Inflammatory macrophage treated with lipopolysaccharide for 1 hour (primary cell): Measurements from ENCODE around the gene CCDC85B.

Source experiments
- DNase-seq, 2 donors: peaks; one replicate each; pipeline ENCODE4 v3.0.0-alpha.2; 2020 to 2022

CCDC85B gene

DNA sequence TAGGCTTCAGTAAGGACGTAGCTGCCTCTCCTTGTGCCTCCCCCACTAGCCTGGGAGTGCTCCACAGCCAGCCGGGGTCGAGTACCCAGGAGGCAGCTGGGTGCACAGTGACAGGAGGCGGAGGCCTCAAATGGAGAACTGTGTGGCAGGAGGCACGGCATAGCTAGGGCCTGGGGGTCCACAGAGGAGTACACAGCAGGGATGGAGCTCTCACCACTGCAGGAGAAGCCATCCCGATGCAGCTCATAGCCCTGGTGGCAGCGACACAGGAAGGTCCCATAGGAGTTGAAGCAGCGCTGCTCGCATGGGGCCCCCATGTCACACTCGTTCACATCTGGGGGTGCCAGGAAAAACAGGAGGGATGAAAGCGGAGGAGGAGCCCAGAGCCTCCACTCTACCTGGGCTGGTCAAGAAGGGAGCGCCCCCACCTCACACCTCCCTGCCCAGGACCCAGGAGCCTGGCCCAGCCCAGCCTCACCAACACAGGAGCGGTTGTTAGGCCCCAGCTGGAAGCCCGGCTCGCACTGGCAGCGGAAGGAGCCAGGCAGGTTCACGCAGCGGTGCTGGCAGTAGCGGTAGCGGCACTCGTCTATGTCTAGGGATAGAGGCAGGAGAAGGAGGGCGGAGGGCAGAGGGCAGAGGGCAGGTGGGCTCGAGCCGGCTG lies 20.7 kb upstream of the CCDC85B start:
- DNase-seq: no peak

DNA sequence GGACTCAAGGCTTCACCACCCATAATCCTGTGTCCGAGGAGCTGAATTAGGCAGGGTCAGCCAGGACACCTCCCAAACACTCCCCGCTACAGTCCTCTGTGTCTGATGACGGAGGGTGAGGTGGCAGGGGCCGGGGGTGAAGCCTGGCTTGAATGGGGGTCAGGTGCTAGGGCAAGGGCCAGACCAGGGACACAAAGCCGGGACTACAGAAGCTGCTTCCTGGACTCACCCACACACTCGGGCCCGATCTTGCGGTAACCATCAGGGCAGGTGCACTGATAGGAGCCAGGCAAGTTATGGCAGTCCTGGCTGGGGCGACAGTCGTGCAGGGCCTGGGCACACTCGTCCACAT lies 20.2 kb upstream of the CCDC85B start:
- DNase-seq: no peak

DNA sequence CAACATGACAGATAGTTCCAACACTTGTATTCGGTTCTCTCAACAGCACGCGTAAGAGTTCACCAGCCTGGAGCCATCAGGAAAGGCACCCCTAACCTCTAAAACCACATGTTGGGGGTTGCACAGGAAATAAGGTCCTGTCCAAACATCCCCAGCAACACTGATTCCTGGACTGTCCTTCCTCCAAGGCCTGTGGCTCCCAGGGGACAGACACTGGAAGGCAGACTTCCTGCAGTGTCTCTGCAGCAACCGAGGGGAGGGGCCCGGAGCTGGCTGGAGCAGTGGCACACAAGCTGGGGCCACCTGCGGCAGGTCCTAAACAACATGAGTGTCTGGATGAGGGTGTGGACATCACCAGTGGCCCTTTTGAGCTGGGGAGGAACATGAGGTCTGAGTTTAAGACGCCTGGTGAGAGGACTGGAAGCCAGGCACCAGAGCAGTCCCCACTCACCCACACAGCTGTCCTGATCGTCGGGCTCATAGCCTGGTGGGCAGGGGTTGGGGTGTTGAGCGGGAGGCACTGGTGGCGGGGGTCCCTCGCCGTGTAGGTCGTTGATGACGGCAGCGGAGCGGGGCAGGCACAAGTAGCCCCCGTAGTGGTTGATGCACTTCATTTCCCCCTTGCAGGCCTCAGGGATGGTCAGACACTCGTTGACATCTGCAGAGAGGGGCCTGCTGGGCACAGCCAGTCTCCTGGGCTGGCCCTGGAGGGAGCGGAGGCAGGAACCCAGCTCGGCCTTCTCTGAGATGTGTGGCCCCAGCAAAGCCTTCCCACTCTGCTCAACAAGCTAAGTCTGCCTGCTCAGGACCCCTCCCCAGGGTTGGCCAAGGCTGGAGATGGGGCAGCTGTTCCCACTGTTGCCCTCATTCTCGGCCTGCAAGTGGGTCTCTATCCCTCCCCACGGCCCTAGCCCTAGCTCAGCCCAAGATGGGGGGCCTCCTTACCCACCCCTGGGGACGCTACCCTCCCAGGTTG lies 19.5 kb upstream of the CCDC85B start:
- no peak for DNase-seq

DNA sequence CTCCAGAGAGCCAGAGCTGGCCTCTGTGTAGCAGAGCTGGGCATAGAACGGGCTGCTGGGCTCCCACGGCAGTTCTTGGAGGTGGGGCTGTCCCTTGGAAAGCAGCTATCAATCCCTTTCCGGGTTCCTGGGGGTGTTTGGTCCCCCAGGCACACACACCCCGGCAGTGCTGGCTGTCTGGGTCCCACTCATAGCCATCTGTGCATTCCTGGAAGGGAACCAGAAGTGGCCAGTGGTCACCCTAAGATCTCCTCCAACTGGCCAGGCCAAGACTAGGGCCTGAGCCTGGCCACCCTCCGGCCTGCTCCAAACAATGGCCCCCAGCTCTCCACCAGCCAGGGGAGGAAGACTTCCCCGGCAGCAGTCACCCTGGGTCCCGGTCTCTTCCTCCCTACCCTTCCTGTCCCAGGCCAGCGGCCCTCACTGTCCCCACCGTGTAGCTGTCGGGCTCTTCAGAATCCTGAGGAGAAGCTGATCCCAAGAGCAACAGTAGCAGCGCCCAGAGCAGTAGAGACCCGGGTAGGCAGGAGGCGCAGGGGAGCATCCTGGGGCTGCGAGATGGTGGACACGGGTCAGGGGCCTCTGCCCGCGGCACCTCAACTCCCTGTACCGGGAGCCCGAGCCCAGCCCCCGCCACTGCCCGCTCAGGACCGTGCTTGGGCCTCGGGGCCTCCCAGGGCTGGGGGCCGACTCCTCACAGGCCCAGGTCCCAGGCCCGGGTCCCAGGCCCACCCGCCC lies 18.5 kb upstream of the CCDC85B start:
- no peak for DNase-seq

DNA sequence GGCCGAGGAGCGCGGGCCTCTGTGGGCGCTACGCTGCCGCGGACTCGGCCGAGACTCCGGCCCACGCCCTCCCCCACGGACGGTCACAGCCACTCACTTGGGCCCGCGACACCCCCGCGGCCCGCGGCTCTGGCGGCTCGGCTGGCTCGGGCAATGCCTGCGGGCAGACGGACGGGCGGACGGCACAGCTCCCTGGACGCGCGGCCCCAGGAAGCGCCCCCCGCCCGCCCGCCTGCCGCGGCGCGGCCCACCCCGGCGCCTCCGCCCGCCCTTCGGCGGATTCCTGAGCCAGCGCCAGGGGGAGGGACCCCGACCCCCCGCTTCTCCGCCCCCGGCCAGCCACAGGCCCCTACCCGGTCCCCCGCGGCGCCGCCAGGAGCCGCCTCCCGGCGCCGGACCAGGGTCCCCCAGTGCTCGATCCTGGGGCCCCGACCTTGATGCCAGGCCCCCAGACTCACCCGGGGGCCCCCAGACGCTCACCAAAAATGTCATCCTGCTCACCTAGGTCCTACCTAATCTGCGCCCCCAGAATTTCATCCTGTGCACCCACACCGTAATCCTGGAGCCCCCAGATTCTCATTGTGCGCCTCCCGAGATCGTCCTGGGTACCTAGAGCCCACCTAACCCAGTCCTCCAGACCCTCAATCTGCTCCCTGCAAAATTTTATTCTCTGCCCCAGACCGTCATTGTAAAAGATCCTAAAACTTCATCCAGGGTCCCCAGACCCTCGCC lies 17.7 kb upstream of the CCDC85B start, which contains the start of gene EFEMP2:
Gene EFEMP2 (minus strand): TSS at position 215 of the 732 bp plus-strand sequence. CDS start 446 bp downstream, outside the sequence.
- no peak for DNase-seq

DNA sequence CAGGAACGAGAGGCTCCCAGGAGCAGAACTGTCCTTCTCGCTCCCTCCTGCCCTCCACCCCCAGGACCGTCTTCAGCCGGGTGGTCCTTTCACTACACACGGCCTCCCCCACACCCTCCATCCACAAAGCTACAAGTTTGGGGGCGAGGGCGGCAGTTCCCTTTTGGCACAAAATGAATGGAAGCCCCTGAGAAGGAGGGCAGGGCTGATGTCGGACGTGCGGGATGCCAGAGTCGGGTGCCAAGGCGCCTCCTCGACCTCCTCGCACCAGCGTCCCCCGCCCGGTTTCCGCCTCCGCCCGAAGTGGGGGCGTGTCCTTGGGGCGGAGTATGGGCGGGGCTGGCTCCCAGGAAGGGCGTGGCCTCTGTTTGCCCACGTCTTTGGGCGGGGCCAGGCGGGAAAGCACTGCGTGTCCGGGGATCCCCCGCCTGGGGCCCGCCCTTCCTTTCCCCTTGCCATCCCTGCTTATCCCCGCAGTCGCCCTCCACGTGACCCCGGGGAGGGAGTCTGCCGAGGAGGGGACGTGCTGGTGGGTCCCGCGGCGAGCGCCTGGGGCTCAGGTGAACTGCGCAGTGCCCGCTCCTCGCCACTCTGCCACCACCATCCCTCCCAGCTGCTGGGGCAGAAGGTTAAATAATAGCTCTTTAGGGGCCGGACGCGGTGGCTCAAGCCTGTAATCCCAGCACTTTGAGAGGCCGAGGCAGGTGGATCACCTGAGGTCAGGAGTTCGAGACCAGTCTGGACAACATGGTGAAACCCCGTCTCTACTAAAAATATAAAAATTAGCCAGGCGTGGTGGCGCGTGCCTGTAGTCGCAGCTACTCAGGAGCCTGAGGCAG lies 16.9 kb upstream of the CCDC85B start:
- DNase-seq: peak; percentile 81 to 97

DNA sequence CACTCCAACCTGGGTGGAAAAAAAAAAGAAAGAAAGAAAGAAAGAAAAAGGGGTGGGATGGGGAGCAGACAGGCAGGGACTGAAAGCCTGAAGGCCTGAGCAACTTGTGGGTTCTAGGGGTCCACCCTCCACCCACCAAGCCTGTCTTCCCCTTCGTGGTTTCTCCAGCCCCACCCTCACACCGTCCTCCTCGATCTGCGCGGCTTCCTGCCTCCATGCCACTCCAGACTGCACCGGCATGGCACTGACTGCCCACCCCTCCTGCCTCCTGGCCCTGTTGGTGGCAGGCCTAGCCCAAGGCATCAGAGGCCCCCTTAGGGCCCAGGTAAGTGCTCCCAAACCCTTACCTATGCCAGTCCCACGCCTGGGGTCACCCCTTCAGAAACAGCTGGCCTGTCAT lies 10.9 kb upstream of the CCDC85B start, which contains the start of gene CTSW:
Gene CTSW (plus strand): TSS at position 221 of the 400 bp plus-strand sequence. CDS start 18 bp downstream, at position 239.
- peak in 1 of 2 donors; percentile 32 for DNase-seq

DNA sequence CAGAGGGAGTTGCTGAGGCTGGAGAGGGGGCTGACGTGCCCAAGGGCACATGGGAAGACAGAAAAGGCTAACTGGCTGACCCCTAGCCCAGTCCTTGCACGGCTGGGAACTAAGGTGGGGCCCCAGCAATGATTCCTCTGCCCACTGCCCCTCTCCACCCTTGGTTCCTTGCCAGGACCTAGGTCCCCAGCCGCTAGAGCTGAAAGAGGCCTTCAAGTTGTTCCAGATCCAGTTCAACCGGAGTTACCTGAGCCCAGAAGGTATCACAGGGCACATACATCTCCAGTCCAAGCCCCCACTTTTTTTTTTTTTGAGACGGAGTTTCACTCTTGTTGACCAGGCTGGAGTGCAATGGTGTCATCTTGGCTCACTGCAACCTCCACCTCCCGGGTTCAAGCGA lies 10.4 kb upstream of the CCDC85B start:
- DNase-seq: no peak

DNA sequence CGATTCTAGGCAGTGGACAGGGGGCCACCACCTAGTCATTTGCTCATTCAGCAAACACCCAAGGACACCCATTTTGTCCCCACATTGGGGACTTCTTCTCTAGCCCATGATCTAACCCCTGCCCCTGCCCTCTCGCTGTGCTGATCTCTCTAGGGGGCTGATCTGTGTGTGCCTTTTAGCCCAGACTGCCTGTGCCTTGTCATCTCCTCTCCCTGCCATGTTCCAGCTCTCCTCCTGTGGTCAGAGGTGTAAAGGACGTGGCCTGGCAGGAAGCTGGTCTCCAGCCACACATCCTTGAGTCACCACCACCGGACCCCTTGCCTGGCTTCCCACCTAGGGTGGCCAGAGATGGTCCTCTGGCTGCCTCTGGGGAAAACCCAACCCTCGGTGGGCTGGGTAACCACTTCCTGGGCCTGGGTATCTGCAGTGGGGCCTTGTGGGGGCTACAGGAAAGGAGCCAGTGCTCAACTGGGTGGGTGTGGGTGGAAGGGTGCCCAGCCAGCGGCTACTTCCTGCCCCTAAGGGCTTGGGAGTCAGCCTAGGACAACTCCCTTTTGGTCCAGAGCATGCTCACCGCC lies 9.5 kb upstream of the CCDC85B start:
- no peak for DNase-seq

DNA sequence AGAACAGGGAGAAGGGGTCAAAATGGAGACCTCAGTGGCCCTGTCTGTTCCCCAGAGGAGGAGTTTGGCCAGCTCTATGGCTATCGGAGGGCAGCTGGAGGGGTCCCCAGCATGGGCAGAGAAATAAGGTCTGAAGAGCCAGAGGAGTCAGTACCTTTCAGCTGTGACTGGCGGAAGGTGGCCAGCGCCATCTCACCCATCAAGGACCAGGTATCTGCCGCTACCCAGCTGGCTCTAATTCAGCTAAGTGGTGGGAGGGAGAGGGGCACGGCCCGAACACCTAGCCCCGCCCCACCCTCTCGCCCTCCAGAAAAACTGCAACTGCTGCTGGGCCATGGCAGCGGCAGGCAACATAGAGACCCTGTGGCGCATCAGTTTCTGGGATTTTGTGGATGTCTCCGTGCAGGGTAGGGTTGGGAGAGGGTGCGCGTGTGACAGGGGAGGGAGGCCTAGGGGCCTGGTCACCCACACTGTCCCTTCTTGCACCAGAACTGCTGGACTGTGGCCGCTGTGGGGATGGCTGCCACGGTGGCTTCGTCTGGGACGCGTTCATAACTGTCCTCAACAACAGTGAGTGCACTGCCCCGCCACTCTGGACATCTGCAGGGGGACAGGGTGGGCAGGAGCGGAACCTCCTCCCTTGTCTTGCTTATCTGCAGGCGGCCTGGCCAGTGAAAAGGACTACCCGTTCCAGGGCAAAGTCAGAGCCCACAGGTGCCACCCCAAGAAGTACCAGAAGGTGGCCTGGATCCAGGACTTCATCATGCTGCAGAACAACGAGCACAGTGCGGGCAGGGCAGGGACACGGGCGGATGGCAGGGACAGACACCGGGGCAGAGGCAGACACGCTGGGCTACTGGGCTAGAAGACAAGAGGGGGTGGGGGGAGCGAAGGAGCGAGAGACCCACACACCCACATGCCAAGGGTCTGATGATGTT lies 8.1 kb upstream of the CCDC85B start:
- DNase-seq: no peak

DNA sequence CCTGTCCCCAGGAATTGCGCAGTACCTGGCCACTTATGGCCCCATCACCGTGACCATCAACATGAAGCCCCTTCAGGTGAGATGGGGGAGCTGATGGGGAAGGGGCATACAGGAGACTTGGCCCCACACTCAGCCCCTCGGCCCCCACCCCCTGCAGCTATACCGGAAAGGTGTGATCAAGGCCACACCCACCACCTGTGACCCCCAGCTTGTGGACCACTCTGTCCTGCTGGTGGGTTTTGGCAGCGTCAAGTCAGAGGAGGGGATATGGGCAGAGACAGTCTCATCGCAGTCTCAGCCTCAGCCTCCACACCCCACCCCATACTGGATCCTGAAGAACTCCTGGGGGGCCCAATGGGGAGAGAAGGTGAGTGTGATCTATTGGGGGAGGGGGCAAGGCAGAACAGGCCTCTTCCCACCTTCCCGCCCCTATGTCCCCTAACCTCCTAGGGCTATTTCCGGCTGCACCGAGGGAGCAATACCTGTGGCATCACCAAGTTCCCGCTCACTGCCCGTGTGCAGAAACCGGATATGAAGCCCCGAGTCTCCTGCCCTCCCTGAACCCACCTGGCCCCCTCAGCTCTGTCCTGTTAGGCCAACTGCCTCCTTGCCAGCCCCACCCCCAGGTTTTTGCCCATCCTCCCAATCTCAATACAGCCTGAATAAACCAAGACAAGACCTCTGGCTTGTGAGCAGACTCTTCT lies 7.3 kb upstream of the CCDC85B start:
- no peak for DNase-seq

DNA sequence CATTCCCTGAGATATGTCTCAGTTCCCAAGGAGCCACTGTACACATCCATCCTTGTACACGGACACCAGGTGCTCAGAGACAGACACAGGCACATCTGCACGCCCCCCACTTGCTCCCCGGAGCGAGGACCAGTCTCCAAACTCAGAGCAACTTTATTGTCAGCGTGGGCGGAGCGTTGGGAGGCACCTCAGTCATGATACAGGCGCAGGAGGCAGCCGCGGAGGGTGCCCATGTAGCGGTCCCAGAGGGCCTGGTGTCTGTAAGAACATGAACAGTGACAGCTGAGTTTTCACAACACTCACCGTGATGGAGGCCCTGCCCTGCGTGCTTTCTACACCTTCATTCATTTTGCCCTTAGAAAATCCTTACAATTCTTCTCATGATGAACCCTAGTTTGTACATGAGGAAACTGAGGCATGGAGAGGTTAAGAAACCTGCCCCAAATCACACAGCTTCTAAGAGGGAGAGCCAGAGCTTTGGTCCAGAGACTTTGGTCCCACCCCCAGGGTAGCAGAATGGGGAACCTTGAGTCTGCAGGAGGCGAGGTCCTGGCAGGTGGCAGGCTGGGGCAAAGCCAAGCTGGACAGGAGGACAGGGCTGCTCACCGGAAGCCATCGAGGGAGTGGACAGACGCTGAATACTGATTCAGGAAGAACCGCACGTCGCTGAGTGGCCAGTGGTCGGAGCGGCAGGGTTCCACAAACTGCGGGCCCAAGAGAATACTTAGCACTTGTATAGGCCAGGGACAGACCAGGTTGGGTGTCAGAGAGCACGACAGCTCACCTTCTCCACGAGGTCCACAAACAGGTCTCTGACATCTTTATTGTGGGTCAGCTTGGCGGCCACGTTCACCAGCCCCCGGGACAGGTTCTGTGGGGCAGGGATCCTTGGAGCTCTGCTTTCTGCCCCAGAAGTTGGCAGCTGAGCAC lies 6.4 kb upstream of the CCDC85B start:
- DNase-seq: no peak

DNA sequence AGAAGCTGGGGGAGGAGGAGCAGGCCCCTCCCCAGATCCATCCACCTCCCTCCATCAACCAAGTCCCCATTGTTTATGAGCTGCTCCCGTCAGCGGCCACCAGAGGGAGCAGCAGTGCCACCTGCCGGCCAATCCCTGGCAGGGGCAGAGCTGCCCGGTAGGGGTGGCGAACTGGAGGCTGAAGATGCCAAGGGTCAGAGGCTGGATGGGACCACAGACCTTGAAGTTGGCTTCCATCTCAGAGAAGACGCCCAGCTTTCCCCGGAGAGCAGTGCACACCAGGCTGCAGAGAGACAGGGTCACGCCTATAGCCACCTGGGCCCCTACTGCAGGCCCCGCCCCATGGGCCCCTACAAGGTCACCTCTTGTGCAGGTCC lies 5.8 kb upstream of the CCDC85B start:
- DNase-seq: peak; percentile 65 to 90

DNA sequence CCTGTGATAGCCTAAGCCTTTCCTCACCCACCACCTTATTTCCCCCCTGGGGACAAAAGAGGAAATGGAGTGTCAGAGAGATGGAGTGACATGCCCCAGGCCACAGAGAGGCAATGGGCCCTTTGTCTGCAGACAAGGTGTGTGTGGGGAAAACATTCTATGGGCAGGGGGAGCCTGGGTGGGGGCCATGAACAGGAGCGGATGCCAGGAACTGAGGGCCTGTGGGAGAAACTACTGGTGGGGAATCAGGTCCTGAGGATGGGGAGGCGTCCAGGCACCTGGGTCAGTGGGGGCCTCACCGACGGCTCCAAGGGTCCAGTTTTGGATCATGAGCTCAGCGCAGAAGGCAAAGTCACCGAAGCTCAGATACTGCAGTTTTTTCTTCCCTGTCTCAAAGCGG lies 5.2 kb upstream of the CCDC85B start:
- DNase-seq: no peak

DNA sequence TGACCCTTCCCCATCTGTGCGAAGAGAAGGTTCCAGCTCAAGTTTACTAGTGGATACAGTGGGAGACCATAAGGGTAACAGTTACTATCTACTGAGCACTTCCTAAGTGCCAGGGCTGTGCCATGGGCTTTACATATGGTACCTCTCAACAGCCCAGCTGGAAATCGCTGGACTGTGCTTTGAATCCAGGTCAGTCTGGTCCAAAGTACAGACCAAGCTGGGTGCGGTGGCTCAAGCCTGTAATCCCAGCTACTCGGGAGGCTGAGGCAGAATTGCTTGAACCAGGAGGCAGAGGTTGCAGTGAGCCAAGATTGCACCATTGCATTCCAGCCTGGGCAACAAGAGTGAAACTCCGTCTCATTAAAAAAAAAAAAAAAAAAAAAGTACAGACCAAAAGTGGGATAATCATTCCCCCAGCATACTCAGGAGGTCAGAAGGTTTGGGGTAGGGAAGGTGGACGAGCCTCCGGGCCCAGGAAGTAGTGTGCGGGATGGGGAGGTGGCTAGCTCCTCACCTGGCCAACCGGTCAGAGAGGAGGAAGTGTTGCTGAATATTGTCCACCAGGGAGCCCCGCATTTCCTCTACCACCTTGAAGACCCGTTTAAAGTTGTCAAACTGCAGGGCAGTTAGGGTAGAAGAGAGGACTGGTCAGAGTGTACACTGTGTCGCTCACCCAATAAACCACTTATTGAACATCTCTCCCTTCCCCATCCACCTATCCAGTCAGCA lies 4.5 kb upstream of the CCDC85B start:
- no peak for DNase-seq

DNA sequence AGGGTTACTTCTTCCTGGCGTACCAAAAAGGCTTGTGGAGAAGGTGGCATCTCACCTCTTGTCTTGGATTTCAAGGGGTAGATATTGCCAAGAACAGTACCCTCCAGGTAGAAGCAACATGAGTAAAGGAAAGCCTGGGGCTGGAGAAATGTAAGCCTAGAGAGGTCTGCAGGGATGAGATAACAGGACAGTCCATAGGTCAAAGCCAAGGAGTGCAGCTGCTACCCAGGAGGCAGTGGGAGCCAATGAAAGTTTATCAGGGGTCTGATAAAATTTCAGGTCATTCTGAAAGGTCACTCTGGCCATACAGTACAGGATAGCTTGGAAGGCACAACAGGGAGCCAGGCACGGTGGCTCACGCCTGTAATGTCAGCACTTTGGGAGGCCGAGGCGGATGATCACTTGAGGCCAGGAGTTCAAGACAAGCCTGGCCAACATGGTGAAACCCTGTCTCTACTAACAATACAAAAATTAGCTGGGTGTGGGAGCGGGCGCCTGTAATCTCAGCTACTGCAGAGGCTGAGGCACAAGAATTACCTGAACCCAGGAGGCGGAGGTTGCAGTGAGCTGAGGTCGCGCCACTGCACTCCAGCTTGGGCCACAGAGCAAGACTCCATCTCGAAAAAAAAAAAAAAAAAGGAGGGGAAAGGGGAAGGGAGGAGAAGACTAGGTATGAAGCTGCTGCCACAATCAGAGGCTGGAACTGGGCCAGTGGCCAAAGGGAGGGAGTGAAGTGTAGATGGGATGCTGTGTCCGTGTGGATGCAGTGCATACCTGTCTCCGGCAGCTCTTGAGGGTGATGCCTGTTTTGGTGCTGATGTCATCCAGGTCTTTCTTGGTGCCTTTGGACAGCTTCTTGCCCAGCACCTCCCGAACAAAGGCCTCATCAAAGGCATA lies 3.4 kb upstream of the CCDC85B start:
- no peak for DNase-seq
